Endothelial cell of umbilical vein (primary cell): ENCODE results near the gene USP31.

Experiments
- MAX ChIP-seq: IDR thresholded peaks from 2 replicates; pipeline ENCODE4 v1.6.1; 2011; ENCODE audit not compliant: insufficient read depth, insufficient read length
- POLR2A ChIP-seq: IDR thresholded peaks from 2 replicates; pipeline ENCODE4 v1.6.1; 2012; ENCODE audit warnings: low read depth, mild to moderate bottlenecking, control low read depth, low read length

- TF ChIP-seq POLR2A (no peak), MAX (no peak)
Measured at GRCh38 chr16:23092072-23092800, 57.0 kb downstream of the USP31 start.
